Large intestine (tissue), 3 donors: ENCODE measurements around the gene DELE1. TPM values are rescaled to one million over a fixed set of nuclear protein-coding genes. Genes with fewer than 3 reads are reported as not detected.

Source experiments
- DNase-seq, 2 donors: peaks; one replicate each; pipeline versions ENCODE4 v3.0.0 to v3.0.0-alpha.2; 2013
- H3K27ac ChIP-seq: one replicate; pipeline ENCODE4 v1.5.1; 2013; ENCODE audit warnings: low read length
- H3K27me3 ChIP-seq: 2 replicates; pipeline ENCODE4 v1.6.1; 2013; ENCODE audit warnings: low read length; ENCODE audit not compliant: control insufficient read depth, insufficient read depth
- H3K36me3 ChIP-seq: 2 replicates; pipeline ENCODE4 v1.6.1; 2013; ENCODE audit warnings: low read length; ENCODE audit not compliant: control insufficient read depth, insufficient read depth
- H3K4me1 ChIP-seq: one replicate; pipeline ENCODE4 v1.6.1; 2013; ENCODE audit warnings: low read length; ENCODE audit not compliant: control insufficient read depth, insufficient read depth
- H3K4me3 ChIP-seq: one replicate; pipeline ENCODE4 v1.5.1; 2013; ENCODE audit warnings: low read length
- H3K9me3 ChIP-seq: one replicate; pipeline ENCODE4 v1.6.1; 2013; ENCODE audit warnings: mild to moderate bottlenecking, low read depth, low read length, moderate library complexity; ENCODE audit not compliant: control insufficient read depth
- WGBS: methylation state at CpG from one replicate; pipeline ENCODE4 v1.1.5; 2013; ENCODE audit warnings: low lambda C conversion rate; ENCODE audit not compliant: insufficient coverage; 5-methylcytosine and 5-hydroxymethylcytosine counted together
- polyA plus RNA-seq: library from polyadenylated mRNA; unstranded; fragments of 120-200 nt; gene quantifications from one replicate; pipeline ENCODE4 v1.2.1, GENCODE V29; 2013

The DELE1 gene
- polyA plus RNA-seq, 1 donor, result 123 TPM

GRCh38 chr5:141966963-141967333 lies 43.3 kb downstream of the DELE1 start:
- Histone ChIP-seq H3K4me3 (no peak overlapping the region), H3K27ac (no peak overlapping the region), H3K4me1 (peaks cover 8% of the 10 kb centered on the region), H3K36me3 (no peaks in the 10 kb centered on the region), H3K27me3 (no peaks in the 10 kb centered on the region), H3K9me3 (no peaks in the 10 kb centered on the region)
- no peak for DNase-seq
- no CpG with 5 or more reads among the region's 2 CpGs for WGBS

GRCh38 chr5:141968914-141969608 lies 45.4 kb downstream of the DELE1 start, which contains the start of gene RNF14:
Gene RNF14 (plus strand): TSS chr5:141969105. CDS start chr5:141973589, 4,484 bp downstream.
- no peaks in the 10 kb centered on the region for H3K9me3 ChIP-seq
- WGBS, result no CpG with 5 or more reads among the region's 63 CpGs
- peak within 1 kb of the TSS; percentile 61 for H3K4me3 ChIP-seq

GRCh38 chr5:141969783-141970771 lies 46.4 kb downstream of the DELE1 start:
- H3K36me3 ChIP-seq, result peaks cover 11% of the 10 kb centered on the region
- H3K4me1 ChIP-seq, result peaks cover 8% of the 10 kb centered on the region
- peak in 1 of 2 donors; percentile 78 for DNase-seq
- H3K4me3 ChIP-seq, result peak overlapping the region; percentile 61
- H3K27ac ChIP-seq, result peak overlapping the region; percentile 85
- no peaks in the 10 kb centered on the region for H3K27me3 ChIP-seq
- WGBS, result 60% methylated on average over 1 of the region's 2 CpGs
- no peaks in the 10 kb centered on the region for H3K9me3 ChIP-seq

More at GRCh38 chr5:141968914-141969608, 45.4 kb downstream of the DELE1 start, which contains the start of gene RNF14:
- DNase-seq, result peak; percentile 95 to 97
- H3K27ac ChIP-seq, result peak within 1 kb of the TSS; percentile 85
- peaks cover 3% of the 10 kb centered on the region for H3K36me3 ChIP-seq
- no peaks in the 10 kb centered on the region for H3K27me3 ChIP-seq
- H3K4me1 ChIP-seq, result peaks cover 8% of the 10 kb centered on the region

GRCh38 chr5:141973871-141974595 lies 50.4 kb downstream of the DELE1 start:
- peaks cover 32% of the 10 kb centered on the region for H3K36me3 ChIP-seq
- H3K27me3 ChIP-seq, result no peaks in the 10 kb centered on the region
- DNase-seq, result no peak
- no peak overlapping the region for H3K4me3 ChIP-seq
- H3K27ac ChIP-seq, result no peak overlapping the region
- H3K9me3 ChIP-seq, result no peaks in the 10 kb centered on the region
- no CpG with 5 or more reads among the region's 1 CpG for WGBS
- peaks cover 13% of the 10 kb centered on the region for H3K4me1 ChIP-seq

GRCh38 chr5:141976176-141976575 lies 52.5 kb downstream of the DELE1 start:
- H3K36me3 ChIP-seq, result peaks cover 51% of the 10 kb centered on the region
- H3K4me3 ChIP-seq, result no peak overlapping the region
- DNase-seq, result no peak
- no peaks in the 10 kb centered on the region for H3K9me3 ChIP-seq
- H3K4me1 ChIP-seq, result peaks cover 8% of the 10 kb centered on the region
- no peaks in the 10 kb centered on the region for H3K27me3 ChIP-seq
- WGBS, result 100% methylated on average over 1 of the region's 6 CpGs
- H3K27ac ChIP-seq, result no peak overlapping the region

GRCh38 chr5:141978389-141978788 lies 54.7 kb downstream of the DELE1 start:
- no peaks in the 10 kb centered on the region for H3K27me3 ChIP-seq
- H3K9me3 ChIP-seq, result no peaks in the 10 kb centered on the region
- H3K27ac ChIP-seq, result peak overlapping the region; percentile 17
- H3K4me3 ChIP-seq, result no peak overlapping the region
- H3K36me3 ChIP-seq, result peaks cover 59% of the 10 kb centered on the region
- peaks cover 14% of the 10 kb centered on the region for H3K4me1 ChIP-seq
- no peak for DNase-seq

GRCh38 chr5:141982626-141983025 lies 59.0 kb downstream of the DELE1 start:
- WGBS, result no CpG with 5 or more reads among the region's 2 CpGs
- Histone ChIP-seq H3K4me1 (peaks cover 16% of the 10 kb centered on the region), H3K36me3 (peaks cover 59% of the 10 kb centered on the region), H3K9me3 (no peaks in the 10 kb centered on the region), H3K27ac (peak overlapping the region; percentile 30), H3K27me3 (no peaks in the 10 kb centered on the region), H3K4me3 (no peak overlapping the region)
- DNase-seq, result peak in 1 of 2 donors; percentile 57

- peaks cover 8% of the 10 kb centered on the region for H3K4me1 ChIP-seq
- H3K9me3 ChIP-seq, result no peaks in the 10 kb centered on the region
- no peak overlapping the region for H3K27ac ChIP-seq
- H3K4me3 ChIP-seq, result no peak overlapping the region
- DNase-seq, result no peak
- H3K36me3 ChIP-seq, result peaks cover 39% of the 10 kb centered on the region
- no peaks in the 10 kb centered on the region for H3K27me3 ChIP-seq
These were observed 62.4 kb downstream of the DELE1 start for GRCh38 chr5:141986072-141986471.

GRCh38 chr5:141989720-141990119 lies 66.0 kb downstream of the DELE1 start:
- WGBS, result 0% methylated on average over 1 of the region's 1 CpG
- DNase-seq, result no peak
- H3K36me3 ChIP-seq, result peaks cover 34% of the 10 kb centered on the region
- H3K27ac ChIP-seq, result no peak overlapping the region
- no peaks in the 10 kb centered on the region for H3K27me3 ChIP-seq
- peaks cover 9% of the 10 kb centered on the region for H3K4me1 ChIP-seq
- H3K9me3 ChIP-seq, result no peaks in the 10 kb centered on the region
- H3K4me3 ChIP-seq, result no peak overlapping the region
